ENCODE measurements around the gene CCAR1.

GRCh38 chr10:68727146-68727545 is 6.1 kb downstream of the CCAR1 start:
- TF ChIP-seq CTCF (conservative IDR thresholded peaks at IDR 0.05 in 1 of 2, IDR thresholded peaks at IDR 0.05 in 1 of 2; ENCODE audit: extremely low read depth in 1 of 2, insufficient read depth in 1 of 2, low read depth in 1 of 2, low read length in 2 of 2) (no peak), EZH2 (IDR thresholded peaks at IDR 0.05; ENCODE audit: borderline replicate concordance, low read length) (no peak)
